Central memory CD4-positive, alpha-beta T cell (primary cell): ENCODE measurements around the gene THAP3.

Experiments
- DNase-seq: peaks from one replicate; pipeline ENCODE4 v3.0.0; 2022

Gene THAP3

GRCh38 chr1:6613361-6614018 is 11.2 kb upstream of the THAP3 start, which contains the start of gene PHF13:
Gene PHF13, plus strand, starts transcription at chr1:6613731. Its CDS starts 336 bp downstream, at chr1:6614067.
- DNase-seq, result peak; percentile 99

- peak; percentile 22 for DNase-seq
Measured at GRCh38 chr1:6614019-6614928, 10.4 kb upstream of the THAP3 start.

- no peak for DNase-seq
Measured at GRCh38 chr1:6614929-6615785, 9.5 kb upstream of the THAP3 start.

GRCh38 chr1:6619045-6619444 is 5.6 kb upstream of the THAP3 start:
- DNase-seq, result no peak

- DNase-seq, result no peak
Measured at GRCh38 chr1:6621429-6622391, 3.0 kb upstream of the THAP3 start.

- no peak for DNase-seq
Measured at GRCh38 chr1:6622396-6623152, 2.1 kb upstream of the THAP3 start.

- DNase-seq, result no peak
Measured at GRCh38 chr1:6623269-6623965, 1.3 kb upstream of the THAP3 start.

- no peak for DNase-seq
Measured at GRCh38 chr1:6625584-6626149, 999 bp downstream of the THAP3 start.

- DNase-seq, result no peak
Measured at GRCh38 chr1:6627031-6627430, 2.4 kb downstream of the THAP3 start.

- no peak for DNase-seq
Measured at GRCh38 chr1:6627841-6628545, 3.3 kb downstream of the THAP3 start.

- no peak for DNase-seq
Measured at GRCh38 chr1:6628971-6629479, 4.4 kb downstream of the THAP3 start.

- no peak for DNase-seq
Measured at GRCh38 chr1:6630027-6630426, 5.4 kb downstream of the THAP3 start.

- DNase-seq, result no peak
Measured at GRCh38 chr1:6631058-6631457, 6.4 kb downstream of the THAP3 start.

GRCh38 chr1:6632588-6633514 is 8.2 kb downstream of the THAP3 start:
- DNase-seq, result no peak

GRCh38 chr1:6634371-6635052 is 9.8 kb downstream of the THAP3 start:
- peak; percentile 17 for DNase-seq

GRCh38 chr1:6635161-6635909 is 10.7 kb downstream of the THAP3 start:
- DNase-seq, result no peak
